ENCODE data around the gene ABCD1.

- TF ChIP-seq ZFX (CRISPR knock-in tag; IDR thresholded peaks at IDR 0.05), result no peak
- TF ChIP-seq ELF1 (tag; IDR thresholded peaks at IDR 0.05), result no peak
- TF ChIP-seq CTCF (IDR thresholded peaks at IDR 0.05 in 2 of 3, conservative IDR thresholded peaks at IDR 0.05 in 1 of 3; ENCODE audit: insufficient read depth in 2 of 3, low read depth in 1 of 3, low read length in 3 of 3), result no peak
Measured at GRCh38 chrX:153773218-153773611, 48.6 kb downstream of the ABCD1 start.
